GM21737 (cell line): ENCODE results near the gene AMN.

Source experiments
- ATAC-seq: cut with Tn5 transposase; IDR thresholded peaks from one replicate; pipeline ENCODE4 v1.9.1; 2021; ENCODE audit warnings: mild to moderate bottlenecking, moderate library complexity; ENCODE audit not compliant: unreplicated experiment

Gene AMN

DNA sequence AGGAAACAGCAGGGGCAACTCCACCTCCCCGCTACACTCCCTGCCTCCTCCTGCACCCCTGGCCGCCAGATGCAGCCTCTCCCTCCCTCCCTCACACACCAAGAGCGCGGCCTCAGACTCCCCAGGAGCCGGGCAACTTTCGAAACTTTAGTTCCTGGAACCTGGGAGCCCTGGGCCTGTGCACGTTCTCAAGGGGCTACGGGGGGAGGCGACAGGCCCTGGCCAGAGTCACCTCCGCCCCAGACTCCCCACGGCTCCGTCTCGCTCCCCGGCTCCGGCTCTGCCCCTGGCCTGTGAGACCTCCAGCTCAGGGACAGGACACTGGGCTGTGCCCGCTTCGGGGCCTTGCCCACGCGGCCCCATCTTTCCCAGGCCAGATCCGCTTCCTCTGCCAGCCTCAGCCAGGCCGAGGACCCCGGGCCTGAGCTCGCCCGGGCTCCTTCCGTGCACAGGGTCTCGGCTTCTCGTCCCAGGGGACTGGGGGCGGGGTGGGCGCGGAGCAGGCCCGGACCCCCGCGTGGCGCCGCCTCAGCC is 5.5 kb downstream of the AMN start:
- no peak for ATAC-seq

DNA sequence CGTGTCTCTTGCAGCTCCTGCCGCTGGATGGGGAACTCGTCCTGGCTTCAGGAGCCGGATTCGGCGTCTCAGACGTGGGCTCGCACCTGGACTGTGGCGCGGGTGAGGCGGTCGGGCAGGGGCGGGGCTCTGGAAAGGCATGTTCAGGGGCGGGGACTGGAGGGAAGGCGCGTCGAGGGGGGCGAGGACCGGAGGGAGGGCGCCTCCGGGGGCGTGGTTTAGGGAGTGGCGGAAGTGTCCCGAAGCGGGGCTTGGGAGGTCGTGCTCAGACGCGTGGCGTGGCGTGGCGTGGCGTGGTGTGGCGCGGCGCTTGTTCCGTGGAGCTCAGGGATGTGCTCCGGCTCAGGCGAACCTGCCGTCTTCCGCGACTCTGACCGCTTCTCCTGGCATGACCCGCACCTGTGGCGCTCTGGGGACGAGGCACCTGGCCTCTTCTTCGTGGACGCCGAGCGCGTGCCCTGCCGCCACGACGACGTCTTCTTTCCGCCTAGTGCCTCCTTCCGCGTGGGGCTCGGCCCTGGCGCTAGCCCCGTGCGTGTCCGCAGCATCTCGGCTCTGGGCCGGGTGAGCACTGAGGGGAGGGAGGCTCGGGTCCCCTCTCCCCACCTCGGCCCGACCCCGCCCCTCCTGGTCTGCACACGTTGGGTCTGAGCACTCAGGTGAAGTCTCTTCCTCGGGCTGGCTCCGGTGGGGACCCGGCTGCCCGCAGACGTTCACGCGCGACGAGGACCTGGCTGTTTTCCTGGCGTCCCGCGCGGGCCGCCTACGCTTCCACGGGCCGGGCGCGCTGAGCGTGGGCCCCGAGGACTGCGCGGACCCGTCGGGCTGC is 6.2 kb downstream of the AMN start:
- no peak for ATAC-seq

DNA sequence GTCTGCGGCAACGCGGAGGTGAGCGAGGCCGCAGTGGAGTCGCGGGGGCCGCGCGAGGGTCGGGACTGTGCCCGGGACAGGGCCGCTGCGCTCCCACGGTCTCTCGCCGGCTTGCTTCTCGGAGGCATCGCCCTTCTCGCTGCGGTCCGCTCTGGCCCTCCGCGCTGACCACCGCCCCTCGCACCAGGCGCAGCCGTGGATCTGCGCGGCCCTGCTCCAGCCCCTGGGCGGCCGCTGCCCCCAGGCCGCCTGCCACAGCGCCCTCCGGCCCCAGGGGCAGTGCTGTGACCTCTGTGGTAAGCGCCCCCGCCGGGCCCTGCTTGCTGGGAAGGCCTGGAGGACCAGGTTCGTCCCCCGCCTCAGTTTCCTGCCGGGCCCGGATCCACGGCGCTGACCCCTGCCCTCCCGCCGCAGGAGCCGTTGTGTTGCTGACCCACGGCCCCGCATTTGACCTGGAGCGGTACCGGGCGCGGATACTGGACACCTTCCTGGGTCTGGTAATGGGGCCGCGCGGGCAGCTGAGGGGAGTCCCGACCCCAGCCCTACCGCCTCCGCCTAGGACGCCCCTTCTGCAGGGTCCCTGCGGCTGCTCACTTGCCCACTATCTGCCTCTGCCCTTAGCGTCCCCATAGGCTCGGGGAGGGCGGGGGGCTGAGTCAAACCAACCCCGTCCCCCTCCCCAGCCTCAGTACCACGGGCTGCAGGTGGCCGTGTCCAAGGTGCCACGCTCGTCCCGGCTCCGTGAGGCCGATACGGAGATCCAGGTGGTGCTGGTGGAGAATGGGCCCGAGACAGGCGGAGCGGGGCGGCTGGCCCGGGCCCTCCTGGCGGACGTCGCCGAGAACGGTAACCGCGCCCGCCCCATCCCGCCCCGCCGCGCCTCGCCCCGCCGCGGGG is 7.0 kb downstream of the AMN start:
- ATAC-seq: no peak

DNA sequence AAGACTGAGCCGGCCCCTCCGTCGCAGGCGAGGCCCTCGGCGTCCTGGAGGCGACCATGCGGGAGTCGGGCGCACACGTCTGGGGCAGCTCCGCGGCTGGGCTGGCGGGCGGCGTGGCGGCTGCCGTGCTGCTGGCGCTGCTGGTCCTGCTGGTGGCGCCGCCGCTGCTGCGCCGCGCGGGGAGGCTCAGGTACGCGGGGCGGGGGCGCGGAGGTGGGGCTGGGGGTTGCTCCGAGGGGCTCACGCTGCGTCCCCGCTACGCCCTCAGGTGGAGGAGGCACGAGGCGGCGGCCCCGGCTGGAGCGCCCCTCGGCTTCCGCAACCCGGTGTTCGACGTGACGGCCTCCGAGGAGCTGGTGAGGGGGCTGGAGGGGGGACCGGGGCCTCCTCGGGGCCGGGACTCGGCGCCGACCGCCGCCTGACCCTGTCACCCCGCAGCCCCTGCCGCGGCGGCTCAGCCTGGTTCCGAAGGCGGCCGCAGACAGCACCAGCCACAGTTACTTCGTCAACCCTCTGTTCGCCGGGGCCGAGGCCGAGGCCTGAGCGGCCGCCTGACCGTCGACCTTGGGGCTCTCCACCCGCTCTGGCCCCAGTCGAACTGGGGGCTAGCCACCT is 7.8 kb downstream of the AMN start:
- no peak for ATAC-seq

DNA sequence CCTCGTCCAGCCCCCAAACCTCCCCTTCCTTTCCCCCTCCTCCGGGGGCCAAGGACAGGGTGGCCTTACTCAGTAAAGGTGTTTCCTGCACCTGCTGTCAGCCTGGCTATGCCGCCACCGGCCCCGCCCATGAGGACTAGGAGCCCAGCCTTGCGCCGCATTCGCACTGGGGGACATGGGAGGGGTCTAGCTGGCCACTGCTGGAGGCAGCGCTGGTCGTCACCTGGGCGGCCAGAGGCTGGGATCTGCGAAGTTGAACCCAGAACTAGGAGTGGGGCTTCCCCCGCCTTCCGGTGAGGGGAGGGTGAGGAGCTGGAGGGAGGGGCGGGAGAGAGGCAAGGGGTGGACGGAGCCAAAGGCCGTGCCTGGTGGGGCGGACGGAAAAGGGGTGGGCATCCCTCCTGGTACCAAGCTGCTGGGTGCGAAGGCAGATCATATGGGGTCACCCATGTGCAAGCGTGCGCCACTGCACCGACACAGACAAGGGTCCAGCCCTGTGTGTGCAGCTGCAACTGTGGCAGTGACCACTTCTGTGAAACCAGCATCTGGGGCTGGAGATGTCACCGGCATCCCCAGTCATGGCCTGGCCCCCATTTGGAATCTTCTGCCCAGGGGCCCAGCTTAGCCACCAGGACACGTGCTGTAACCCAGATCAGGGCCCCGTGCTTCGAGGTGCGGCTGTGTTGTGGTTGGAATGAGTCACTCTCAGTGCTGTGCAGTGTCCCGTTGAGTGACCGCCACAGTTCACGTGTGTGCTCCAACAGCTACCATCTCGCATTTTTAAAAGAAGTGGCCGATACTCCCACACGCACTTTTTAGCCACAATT is 8.5 kb downstream of the AMN start:
- no peak for ATAC-seq

DNA sequence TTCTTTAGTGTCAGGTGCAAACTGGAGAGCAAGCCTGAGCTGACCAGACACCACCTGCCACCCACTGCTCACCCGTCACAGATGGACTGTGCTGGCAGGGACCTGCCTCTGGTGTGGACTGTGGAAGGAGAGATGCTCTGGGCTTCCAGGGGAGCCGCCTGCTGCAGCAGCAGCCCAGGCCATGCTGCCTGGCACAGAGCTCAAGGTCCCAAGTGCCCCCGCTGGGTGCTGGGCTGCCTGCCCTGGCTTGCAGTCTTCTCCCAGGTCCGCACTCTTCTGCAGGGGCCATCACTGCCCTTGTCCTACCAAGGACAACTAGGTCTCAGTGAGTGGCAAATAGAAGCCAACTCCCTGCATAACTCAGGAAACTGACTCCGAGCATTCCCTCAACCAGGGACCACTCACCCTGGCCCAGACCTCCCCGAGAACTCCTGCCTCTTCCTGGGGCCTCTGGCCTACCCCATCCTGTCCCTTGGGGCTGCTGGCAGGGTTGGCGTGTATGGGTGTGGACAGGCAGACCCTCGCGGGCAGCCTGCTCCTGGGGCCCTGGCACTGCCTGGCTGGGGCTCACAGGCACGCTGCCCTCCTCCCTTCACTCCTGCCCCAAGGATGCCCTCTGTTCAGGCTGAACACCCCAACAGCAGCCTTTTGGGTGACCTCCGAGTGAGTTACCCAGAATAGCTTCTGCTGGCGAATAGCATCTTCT is 9.3 kb downstream of the AMN start:
- ATAC-seq: no peak

DNA sequence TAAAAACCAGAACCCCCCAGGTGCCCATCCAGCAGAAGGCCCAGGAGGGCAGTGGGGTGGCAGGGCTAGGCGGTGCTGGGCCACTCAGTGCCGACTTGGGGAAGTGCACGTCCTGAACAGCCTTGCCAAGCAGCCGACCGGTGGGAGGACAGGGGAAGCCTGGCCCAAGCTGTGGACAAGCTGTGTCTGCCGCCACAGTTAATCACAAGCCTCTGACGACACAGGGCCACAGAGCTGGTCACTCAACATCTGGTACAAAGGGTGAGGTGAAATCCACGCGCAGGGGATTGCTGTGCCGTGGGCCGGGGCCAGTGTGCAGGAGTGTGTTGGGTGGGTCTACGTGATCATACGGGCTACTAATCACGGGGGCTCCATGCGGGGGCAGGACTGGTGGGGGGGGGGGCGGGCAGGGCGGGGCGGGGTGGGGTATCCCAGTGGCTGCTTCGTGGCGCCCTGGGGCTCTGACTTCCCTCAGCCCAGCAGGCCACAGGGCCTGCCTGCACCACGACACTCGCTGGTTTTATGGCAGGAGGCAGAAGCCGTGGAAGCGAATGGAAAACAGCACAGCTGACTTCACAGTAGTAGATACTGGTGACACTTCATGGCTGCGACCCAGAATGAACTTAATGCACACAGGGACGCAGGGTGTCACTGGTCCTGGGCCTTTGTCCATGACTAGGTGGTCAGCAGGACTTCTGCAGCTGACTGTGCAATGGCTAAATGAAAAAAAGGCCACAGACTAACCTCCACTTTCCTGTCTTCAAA is 10.2 kb downstream of the AMN start:
- no peak for ATAC-seq

DNA sequence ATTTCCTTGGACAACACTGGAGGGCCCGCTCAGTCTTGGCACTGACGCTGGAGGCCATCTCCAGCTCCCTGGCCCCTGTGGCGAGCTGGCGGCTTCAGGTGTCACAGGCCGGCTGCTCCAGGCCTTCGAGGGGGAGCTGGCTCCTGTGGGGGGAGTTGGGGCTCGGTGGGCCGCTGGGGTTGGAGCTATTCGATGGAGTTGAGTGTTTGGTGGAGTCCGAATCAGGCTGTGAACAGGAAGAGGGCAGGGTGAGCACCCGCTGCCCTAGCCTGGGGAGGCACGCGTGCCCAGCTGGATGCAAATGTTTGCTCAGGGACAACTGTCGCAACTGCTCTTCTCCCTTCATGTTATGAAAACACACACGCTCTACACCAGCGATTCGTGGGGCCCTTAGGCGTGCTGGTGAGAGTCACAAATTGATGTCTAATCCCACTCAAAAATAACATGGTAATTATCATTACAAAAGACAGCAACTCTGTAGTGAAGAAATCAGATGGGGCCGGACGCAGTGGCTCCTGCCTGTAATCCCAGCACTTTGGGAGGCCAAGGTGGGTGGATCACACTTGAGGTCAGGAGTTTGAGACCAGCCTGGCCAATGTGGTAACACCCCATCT is 11.3 kb downstream of the AMN start:
- no peak for ATAC-seq

DNA sequence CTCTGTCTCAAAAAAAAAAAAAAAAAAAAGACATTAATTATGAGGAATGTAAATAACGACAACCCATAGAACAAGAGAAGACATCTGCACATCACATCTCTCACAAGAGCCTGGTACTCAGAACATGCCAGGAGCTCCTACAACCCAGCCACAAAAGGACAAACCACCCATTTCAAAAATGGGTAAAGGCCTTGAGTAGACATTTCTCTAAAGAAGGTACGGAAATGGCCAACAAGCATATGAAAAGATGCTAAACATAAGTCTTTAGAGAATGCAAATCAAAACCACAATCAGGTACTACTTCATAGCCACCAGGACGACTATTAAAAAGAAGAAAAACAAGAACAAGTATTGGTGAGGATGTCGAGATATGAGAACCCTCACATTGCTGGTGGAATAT is 13.3 kb downstream of the AMN start:
- no peak for ATAC-seq

DNA sequence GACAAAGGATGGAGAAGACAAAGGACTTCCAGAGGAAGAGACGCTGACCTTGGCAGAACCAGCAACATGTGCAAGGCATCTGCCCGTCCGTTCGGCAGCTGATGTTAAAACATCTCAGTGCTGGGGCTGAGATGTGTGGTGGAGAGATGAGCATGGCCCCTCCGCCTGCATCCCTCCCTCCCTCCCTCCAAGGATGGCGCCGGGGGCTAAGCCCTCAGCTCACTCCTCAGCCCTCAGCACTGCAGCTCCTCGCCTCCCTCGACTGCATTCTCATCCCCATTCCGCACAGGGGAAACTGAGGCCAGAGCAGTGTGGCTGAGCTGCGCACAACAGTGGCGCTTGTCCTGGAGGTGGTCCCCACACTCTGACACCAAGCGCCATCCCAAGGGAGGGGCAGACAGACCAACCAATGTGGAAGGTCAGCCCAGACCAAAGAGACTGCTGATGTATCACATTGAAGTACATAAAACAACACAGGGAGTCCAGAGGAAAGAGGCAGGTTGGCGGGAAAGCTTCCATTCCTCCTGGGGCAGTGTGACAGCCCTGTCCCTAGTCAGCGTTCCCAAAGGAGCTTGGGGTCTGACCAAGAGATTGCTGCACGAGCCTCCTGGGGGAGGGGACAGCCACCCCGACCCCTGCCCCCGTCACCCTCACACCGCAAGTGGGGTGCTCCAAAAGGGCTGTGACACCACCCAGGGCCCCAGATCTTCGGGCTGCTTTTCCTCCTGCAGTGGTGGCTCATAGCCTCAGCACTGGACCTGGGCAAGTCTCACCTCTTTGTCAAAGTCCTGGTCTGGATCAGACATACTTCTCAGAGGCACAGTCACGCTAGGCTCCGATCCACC is 15.1 kb downstream of the AMN start:
- no peak for ATAC-seq

DNA sequence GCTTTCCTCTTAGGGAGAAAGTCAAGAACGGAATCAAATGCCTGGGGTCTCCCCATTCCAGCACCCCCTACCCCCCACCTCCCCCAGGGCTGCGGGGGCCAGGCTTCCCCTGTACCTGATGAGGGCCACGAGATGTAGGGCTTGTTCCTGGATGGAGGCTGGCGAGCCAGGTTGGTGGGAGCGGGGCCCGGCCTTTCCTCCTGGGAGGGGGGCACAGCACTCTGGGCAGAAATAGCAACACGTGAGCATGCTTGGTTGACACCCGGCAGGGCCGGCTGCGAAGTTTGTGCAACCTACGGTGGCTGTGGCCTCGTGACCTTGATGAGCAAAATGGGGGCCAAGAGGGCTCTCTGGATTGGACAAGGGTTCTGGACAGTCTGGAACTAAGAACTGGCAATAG is 15.7 kb downstream of the AMN start:
- no peak for ATAC-seq

DNA sequence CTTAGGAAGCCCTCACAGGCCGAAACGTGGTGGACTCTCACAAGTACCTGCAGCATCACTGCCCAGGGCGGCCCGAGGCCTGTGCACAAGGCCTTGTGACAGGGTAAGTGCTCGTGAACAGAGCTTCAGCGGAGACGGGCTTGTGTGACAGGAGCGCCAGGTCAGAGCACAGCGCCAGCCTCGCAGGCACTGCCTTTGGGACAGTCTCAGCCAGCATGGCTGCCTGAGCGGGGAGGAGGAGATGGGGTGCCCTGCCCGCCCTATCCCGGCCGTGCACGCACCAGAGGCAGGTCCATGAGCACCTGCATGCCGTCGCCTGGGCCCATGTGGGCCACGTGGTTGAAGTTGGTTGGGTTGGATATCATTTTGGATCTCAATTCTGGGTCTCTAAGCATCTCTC is 16.9 kb downstream of the AMN start:
- no peak for ATAC-seq

DNA sequence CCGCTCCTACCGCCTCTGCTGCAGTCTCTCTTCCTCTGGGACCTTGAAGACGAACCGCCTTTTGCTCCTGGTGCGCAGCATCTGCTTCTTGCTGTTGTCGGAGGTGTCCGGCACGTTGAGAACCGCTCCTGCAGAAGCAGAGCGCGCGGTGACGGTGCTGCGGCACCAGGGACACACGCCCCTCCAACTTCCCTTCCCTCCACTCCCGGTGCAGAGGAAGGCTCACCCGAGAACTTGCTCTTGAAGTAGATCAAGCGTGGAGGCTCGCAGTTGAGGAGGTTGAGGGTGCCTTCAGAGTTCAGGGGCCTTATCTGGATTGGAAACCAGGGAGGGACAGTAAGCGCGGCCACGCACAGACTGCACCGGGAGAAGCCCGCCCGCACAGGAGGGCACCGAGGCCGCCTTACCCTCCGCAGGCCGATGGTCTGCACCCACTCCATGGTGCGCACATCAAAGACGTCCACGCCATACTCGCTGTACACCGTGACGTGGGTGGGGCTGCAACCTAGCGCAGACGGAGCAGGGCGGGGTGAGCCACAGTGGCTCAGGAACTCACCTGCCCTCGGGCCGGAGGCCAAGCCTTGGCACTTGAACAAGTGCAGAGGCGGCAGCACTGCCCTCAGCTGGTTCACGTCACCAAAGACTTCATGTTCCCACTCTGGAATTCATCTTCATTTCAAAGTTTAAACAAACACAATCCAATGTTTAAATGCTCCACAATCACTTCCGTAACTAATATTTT is 17.5 kb downstream of the AMN start:
- ATAC-seq: no peak

DNA sequence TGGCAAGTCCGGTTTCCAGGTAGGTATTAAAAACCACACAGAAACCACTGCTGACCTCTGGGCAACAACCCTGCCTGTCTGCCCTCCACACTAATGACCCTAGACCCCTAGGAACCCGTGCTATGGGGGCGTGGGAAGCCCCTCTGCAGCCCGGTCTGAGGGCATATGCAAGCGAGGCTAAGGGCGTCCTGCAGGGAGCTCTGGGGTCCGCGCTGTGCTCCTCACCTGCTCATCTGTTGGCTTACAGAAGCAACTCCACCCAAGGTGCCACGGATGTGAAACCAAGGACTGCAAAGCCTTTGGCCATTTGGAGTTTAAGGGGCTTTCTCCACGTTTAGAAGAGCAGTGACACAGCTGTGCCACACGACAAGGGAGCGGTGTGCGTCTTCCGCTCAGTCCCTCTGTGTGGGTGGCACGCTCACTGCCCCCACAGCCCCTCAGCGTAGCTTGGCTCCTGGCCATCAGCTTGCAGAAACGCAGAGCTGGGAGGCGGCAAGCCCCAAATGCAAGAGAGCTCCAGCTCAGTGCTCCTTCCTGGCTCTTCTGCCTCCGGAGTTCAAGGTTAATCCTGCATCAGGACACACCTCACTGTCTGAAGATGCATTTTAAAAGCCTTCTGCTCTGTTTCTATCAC is 18.4 kb downstream of the AMN start:
- no peak for ATAC-seq

DNA sequence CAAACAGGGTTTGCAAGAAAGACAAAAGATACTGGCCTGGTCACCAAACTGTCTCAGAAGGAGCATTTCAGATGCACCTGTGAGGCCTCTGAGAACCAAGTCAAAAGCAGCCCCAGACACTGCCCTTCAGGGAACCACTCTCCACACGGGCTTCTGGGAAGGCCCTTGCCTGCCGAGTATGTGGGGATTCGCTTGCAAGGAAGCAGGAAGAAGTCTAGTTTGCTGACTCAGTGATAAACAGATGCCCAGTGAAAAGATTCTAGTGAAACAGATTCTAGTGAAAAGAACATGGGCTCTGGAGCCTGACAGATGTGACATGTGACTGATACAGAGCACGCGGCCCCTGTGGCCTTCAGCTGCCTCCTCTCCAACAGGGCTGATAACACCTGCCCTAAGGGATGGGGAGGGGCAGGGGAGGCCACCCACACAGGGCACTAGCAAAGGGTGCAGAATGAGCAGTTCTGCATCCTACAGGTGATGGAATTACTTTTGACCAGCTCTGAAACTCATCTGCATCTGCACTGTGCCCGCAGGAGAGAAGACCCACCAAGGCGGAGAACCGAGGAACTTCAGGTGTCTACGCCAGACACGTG is 19.1 kb downstream of the AMN start:
- ATAC-seq: no peak

DNA sequence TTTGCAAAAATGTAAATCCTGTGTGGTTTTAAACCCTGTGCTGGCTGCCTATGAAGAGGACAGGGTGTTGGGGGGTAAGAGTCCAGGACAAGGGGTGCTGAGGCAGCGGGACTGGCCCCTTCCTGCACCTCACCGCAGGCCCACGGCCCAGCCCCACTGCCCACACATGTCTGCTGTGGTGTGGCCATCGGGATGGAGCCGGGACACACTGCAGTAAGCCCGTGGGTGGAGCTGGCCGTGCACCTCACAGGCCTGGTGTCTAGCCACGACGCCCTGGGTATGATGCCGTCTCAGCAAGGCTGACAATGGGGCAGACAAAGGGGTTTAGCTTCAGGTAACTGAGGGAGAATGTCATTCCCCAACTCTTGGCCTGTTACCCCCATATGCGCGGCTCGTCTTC is 19.6 kb downstream of the AMN start:
- no peak for ATAC-seq
